NT2/D1 (cell line): ENCODE data around the gene CCDC146.

Experiments
- SUZ12 ChIP-seq: IDR thresholded peaks from 2 replicates; pipeline ENCODE4 v1.6.1; 2011; ENCODE audit not compliant: insufficient read length, insufficient read depth; ENCODE audit errors: extremely low read depth
- YY1 ChIP-seq: IDR thresholded peaks from 2 replicates; pipeline ENCODE4 v1.6.1; 2011; ENCODE audit not compliant: insufficient read length, insufficient read depth
- ZNF274 ChIP-seq: IDR thresholded peaks from 2 replicates; pipeline ENCODE4 v1.6.1; 2011; ENCODE audit warnings: mild to moderate bottlenecking, low read depth, low read length

- TF ChIP-seq ZNF274: no peak
- TF ChIP-seq YY1: no peak
- TF ChIP-seq SUZ12: no peak
Observed at GRCh38 chr7:77185866-77186265, 63.5 kb downstream of the CCDC146 start.
